K562 (cell line): Measurements from ENCODE around the gene VASH1. TPM values are rescaled to one million over a fixed set of nuclear protein-coding genes. Genes with fewer than 3 reads are reported as not detected.

Experiments
- CEBPG ChIP-seq, 3 experiments: fragments of 200-800 bp in 1 of 3; sonication (Bioruptor generic) in 1 of 3; sonication (generic) in 1 of 3; formaldehyde crosslinking in 1 of 3; IDR thresholded peaks in 2 of 3; conservative IDR thresholded peaks in 1 of 3; 2 replicates each; pipeline versions ENCODE4 v1.6.1 to v1.8.0; 2016 to 2022; ENCODE audit warnings: missing compliant biosample characterization in 2 of 3, missing genetic modification characterization in 2 of 3, mild to moderate bottlenecking in 1 of 3, missing genetic modification reagents in 1 of 3
- SAFB2 ChIP-seq: fragments of 200-400 bp; formaldehyde crosslinking; IDR thresholded peaks from 2 replicates; pipeline ENCODE4 v1.6.1; 2018; ENCODE audit warnings: borderline replicate concordance, low read length, low read depth, moderate library complexity; ENCODE audit not compliant: severe bottlenecking
- SMAD2 ChIP-seq: fragments of 150-350 bp; IDR thresholded peaks from 2 replicates; pipeline ENCODE4 v1.6.1; 2014; ENCODE audit warnings: low read depth, mild to moderate bottlenecking, low read length
- ZNF121 ChIP-seq: sonication (generic); formaldehyde crosslinking; conservative IDR thresholded peaks from 2 replicates; pipeline ENCODE4 v1.8.0; 2022; ENCODE audit warnings: missing genetic modification reagents
- ZNF668 ChIP-seq: fragments of 250-450 bp; sonication (Bioruptor Pico); IDR thresholded peaks from 2 replicates; pipeline ENCODE4 v1.8.0; 2022; ENCODE audit warnings: mild to moderate bottlenecking, inconsistent platforms
- polyA plus RNA-seq, 8 experiments: library from polyadenylated mRNA; depleted of rRNA in 4 of 8; stranded (reverse) in 5 of 8; unstranded in 3 of 8; fragments of >200 nt; fragmentation: Nextera tagmentation in 2 of 8; fragmentation: Illumina TruSeq in 1 of 8; extraction: Ambion mirVana in 2 of 8; extraction: Trizol in 1 of 8; gene quantifications; 2 replicates each; pipeline versions ENCODE4 v1.2.1 to v1.2.3, GENCODE V29; 2011 to 2014; ENCODE audit warnings: inconsistent platforms in 1 of 8, missing spikeins in 1 of 8
- total RNA-seq, 7 experiments: library from RNA; depleted of rRNA in 6 of 7; stranded (reverse); fragments of >200 nt in 6 of 7; fragmentation: Illumina TruSeq in 2 of 7; extraction: Trizol in 2 of 7; gene quantifications; 2 replicates each; pipeline versions ENCODE4 v1.2.1 to v1.2.3, GENCODE V29; 2011 to 2021; ENCODE audit warnings: low replicate concordance in 1 of 7
- TF ChIP-seq, protein P1 (sequence below), 2 experiments: fragments of 450-650 bp; IDR thresholded peaks; 2 replicates each; pipeline ENCODE4 v1.6.1; 2016; ENCODE audit warnings: mild to moderate bottlenecking in 2 of 2, borderline replicate concordance in 1 of 2, low read depth in 1 of 2, moderate library complexity in 1 of 2

VASH1 gene
- total and polyA plus RNA-seq, 9 of the 15 experiments (the other 6 are each of a cell fraction or from before 2014, with no cell fraction given) = 0.01 to 0.43 (median 0.13) TPM; not detected in 1

DNA sequence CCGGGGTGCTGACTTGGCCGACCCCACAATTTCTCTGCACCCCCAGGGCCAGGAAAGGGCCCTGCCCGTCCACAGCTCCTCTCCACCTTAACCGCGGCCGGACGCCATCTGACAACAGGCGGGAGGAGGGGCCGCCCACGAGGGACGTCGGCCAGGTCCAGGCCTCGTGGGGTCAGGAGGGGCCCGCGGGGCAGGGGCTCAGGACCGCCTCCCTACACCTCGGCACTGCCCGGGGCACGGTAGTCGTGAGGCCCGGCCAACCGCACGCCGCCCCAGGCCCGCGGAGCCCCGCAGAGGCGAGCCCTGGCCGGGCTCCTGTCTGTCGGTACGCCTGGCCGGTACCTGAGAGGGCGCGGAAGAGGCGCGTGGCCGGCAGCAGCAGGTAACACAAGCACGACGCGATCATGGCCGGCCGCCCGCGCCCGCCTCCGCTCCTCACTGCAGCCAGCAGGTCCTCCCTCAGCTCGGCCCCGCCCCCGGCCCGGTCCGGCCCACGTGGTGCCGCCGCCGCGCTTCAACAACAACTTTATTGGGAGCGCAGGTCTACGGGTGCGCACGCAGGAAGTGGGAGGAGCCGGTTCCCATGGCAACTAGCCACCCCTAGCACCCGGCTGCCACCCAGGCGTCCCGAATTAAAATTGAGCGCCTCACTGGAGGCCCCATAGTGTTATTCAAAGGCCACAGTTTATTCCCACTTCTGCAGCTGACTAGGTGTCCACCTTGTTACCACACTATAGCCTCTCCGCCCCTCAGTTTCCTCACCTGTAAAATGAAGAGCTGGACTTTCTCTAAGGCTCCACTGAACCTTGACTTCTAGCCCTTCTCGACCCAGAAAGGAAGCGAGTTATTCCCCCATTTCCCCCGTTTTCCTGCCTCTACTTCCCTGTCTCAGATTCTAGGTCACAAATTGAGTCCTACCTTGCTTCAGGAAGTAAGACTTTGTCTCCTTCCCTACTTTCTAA lies 51.4 kb downstream of the VASH1 start, which contains the start of gene ANGEL1 (continued):
- TF ChIP-seq, protein P1, sequence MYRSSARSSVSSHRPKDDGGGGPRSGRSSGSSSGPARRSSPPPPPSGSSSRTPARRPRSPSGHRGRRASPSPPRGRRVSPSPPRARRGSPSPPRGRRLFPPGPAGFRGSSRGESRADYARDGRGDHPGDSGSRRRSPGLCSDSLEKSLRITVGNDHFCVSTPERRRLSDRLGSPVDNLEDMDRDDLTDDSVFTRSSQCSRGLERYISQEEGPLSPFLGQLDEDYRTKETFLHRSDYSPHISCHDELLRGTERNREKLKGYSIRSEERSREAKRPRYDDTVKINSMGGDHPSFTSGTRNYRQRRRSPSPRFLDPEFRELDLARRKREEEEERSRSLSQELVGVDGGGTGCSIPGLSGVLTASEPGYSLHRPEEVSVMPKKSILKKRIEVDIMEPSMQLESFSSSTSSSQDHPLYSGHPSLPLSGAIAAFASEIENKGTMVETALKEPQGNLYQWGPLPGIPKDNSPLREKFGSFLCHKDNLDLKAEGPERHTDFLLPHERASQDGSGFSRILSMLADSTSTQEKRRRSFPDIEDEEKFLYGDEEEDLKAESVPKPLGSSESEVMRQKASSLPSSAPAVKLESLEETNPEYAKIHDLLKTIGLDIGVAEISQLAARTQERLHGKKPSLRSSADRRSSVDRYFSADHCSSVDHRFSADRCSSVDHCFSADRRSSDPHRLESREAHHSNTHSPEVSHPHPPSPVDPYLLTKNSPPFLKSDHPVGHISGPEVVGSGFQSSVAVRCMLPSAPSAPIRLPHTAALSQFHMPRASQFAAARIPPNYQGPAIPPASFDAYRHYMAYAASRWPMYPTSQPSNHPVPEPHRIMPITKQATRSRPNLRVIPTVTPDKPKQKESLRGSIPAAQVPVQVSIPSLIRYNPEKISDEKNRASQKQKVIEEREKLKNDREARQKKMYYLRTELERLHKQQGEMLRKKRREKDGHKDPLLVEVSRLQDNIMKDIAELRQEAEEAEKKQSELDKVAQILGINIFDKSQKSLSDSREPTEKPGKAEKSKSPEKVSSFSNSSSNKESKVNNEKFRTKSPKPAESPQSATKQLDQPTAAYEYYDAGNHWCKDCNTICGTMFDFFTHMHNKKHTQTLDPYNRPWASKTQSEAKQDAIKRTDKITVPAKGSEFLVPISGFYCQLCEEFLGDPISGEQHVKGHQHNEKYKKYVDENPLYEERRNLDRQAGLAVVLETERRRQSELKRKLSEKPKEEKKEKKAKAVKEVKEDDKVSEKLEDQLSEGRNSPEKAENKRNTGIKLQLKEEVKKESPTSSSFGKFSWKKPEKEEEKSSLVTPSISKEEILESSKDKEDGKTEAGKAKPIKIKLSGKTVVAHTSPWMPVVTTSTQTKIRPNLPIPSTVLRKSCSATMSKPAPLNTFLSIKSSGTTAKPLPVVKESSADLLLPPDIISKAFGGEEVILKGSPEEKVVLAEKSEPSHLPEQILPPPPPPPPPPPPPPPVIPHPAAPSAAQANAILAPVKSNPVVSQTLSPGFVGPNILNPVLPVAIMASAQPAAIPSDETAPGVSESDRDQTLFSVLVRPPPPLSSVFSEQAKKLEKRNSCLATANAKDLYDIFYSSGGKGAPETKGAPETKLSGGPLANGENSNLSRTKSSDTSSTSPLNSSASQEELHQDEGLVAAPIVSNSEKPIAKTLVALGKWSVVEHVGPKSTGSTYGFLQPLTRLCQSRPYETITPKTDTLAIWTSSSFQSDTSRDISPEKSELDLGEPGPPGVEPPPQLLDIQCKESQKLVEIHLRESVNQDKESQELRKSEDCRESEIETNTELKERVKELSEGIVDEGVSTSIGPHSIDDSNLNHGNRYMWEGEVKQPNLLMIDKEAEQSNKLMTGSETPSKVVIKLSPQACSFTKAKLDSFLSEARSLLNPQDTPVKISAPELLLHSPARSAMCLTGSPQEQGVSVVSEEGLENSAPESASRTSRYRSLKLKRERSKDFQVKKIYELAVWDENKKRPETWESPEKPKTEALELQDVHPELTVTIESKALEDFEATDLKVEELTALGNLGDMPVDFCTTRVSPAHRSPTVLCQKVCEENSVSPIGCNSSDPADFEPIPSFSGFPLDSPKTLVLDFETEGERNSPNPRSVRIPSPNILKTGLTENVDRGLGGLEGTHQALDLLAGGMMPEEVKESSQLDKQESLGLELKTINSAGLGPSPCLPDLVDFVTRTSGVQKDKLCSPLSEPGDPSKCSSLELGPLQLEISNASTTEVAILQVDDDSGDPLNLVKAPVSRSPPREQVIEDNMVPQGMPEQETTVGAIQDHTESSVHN (IDR thresholded peaks at IDR 0.05; ENCODE audit: borderline replicate concordance in 1 of 2, low read depth in 1 of 2) = no peak
- TF ChIP-seq ZNF668 (CRISPR knock-in tag) = no peak
- TF ChIP-seq ZNF121 (CRISPR knock-in tag) = no peak
- TF ChIP-seq SMAD2 = no peak
- TF ChIP-seq SAFB2 = no peak
- TF ChIP-seq CEBPG (CRISPR knock-in tag; IDR thresholded peaks at IDR 0.05) = no peak
- TF ChIP-seq CEBPG (tag; conservative IDR thresholded peaks at IDR 0.05 in 1 of 2, IDR thresholded peaks at IDR 0.05 in 1 of 2) = no peak
